Measurements from ENCODE around the gene NFKBIZ.

DNA sequence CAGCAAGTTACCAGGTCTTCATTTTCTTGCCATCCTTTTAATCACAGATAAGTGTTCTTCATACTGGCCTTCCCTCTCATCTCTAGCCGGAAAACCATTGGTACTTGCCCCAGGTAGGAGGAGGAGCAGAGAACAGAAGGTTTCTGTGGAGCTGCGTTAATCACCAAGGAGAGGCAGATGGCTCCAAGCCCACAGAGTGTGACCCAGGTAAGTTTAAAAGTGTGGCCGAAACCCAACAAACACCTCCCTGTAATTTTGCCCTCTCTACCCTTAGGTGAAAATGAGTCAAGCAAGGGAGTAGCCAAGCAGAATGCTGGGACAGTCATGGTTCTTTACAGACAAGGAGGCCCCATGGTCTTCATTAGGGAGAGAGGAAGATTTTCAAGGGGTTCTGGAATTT is 37.3 kb downstream of the NFKBIZ start:
- TF ChIP-seq, protein P1, sequence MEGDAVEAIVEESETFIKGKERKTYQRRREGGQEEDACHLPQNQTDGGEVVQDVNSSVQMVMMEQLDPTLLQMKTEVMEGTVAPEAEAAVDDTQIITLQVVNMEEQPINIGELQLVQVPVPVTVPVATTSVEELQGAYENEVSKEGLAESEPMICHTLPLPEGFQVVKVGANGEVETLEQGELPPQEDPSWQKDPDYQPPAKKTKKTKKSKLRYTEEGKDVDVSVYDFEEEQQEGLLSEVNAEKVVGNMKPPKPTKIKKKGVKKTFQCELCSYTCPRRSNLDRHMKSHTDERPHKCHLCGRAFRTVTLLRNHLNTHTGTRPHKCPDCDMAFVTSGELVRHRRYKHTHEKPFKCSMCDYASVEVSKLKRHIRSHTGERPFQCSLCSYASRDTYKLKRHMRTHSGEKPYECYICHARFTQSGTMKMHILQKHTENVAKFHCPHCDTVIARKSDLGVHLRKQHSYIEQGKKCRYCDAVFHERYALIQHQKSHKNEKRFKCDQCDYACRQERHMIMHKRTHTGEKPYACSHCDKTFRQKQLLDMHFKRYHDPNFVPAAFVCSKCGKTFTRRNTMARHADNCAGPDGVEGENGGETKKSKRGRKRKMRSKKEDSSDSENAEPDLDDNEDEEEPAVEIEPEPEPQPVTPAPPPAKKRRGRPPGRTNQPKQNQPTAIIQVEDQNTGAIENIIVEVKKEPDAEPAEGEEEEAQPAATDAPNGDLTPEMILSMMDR (IDR thresholded peaks at IDR 0.05): no peak
- TF ChIP-seq POLR2A (IDR thresholded peaks at IDR 0.05): no peak
